ENCODE measurements around the gene RMND5B.

DNA sequence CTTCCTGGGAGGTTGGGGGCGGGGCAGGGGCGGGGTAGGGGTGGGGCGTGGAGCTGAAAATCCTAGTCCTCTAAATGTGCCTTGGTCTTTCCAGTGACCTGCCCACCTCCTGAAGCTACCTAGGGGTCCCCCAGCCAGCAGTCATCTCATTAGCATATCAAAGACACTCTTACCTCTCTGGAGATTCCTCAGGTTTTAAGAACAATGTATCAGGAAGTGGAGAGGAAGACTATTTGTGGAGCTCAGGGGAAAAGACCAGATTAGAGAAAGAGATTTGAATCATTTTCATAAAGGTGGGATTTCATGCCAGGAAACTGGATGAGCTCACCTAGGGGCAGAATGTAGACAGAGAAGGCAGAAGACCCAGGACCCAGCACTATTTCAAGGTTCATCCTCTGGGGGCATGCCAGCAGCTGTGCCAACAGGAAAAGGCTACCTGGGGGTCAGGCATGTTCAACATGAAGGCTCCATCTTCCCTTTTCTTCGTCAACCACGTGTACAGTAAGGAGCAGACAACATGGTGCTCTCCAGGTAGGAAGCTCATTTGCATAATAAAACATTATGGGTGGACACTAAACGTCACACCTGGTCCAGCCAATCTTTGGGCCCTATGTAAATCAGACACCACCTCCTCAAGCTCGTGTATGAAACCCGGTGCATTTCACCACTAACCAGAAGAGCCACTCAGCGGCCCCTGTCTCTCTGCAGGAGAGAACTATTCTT lies 49.5 kb downstream of the RMND5B start:
- TF ChIP-seq, protein P1, sequence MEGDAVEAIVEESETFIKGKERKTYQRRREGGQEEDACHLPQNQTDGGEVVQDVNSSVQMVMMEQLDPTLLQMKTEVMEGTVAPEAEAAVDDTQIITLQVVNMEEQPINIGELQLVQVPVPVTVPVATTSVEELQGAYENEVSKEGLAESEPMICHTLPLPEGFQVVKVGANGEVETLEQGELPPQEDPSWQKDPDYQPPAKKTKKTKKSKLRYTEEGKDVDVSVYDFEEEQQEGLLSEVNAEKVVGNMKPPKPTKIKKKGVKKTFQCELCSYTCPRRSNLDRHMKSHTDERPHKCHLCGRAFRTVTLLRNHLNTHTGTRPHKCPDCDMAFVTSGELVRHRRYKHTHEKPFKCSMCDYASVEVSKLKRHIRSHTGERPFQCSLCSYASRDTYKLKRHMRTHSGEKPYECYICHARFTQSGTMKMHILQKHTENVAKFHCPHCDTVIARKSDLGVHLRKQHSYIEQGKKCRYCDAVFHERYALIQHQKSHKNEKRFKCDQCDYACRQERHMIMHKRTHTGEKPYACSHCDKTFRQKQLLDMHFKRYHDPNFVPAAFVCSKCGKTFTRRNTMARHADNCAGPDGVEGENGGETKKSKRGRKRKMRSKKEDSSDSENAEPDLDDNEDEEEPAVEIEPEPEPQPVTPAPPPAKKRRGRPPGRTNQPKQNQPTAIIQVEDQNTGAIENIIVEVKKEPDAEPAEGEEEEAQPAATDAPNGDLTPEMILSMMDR (conservative IDR thresholded peaks at IDR 0.05; ENCODE audit: low read depth, low read length) = no peak
- no peak for TF ChIP-seq EZH2 (IDR thresholded peaks at IDR 0.05; ENCODE audit: borderline replicate concordance, low read depth, low read length, poor library complexity, severe bottlenecking)
